GM18505 (cell line): ENCODE results near the gene SRGAP3.

Experiments used
- ATAC-seq: cut with Tn5 transposase; IDR thresholded peaks from one replicate; pipeline ENCODE4 v1.9.1; 2021; ENCODE audit not compliant: unreplicated experiment
- POLR2A ChIP-seq: IDR thresholded peaks from 4 replicates; pipeline ENCODE4 v1.6.1; 2011; ENCODE audit warnings: borderline replicate concordance; ENCODE audit not compliant: insufficient read depth, insufficient read length; ENCODE audit errors: extremely low read depth

Gene SRGAP3

GRCh38 chr3:9142362-9142761, 107.1 kb downstream of the SRGAP3 start:
- no peak for TF ChIP-seq POLR2A
- no peak for ATAC-seq

- no peak for TF ChIP-seq POLR2A
- no peak for ATAC-seq
Observed at GRCh38 chr3:9141928-9142289, 107.5 kb downstream of the SRGAP3 start.

- TF ChIP-seq POLR2A = no peak
- ATAC-seq = no peak
Observed at GRCh38 chr3:9139366-9139765, 110.1 kb downstream of the SRGAP3 start.

GRCh38 chr3:9137676-9138075, 111.8 kb downstream of the SRGAP3 start:
- no peak for ATAC-seq
- no peak for TF ChIP-seq POLR2A

GRCh38 chr3:9136746-9137465, 112.5 kb downstream of the SRGAP3 start:
- ATAC-seq = no peak
- TF ChIP-seq POLR2A = no peak

GRCh38 chr3:9135930-9136525, 113.4 kb downstream of the SRGAP3 start:
- no peak for TF ChIP-seq POLR2A
- ATAC-seq = no peak

- ATAC-seq = no peak
- no peak for TF ChIP-seq POLR2A
Observed at GRCh38 chr3:9135526-9135925, 113.9 kb downstream of the SRGAP3 start.

- no peak for ATAC-seq
- TF ChIP-seq POLR2A = no peak
Observed at GRCh38 chr3:9133656-9134055, 115.8 kb downstream of the SRGAP3 start.

- ATAC-seq = no peak
- TF ChIP-seq POLR2A = no peak
Observed at GRCh38 chr3:9130345-9131305, 118.8 kb downstream of the SRGAP3 start.

GRCh38 chr3:9129365-9129764, 120.1 kb downstream of the SRGAP3 start:
- TF ChIP-seq POLR2A = no peak
- ATAC-seq = no peak

GRCh38 chr3:9125278-9125951, 124.0 kb downstream of the SRGAP3 start:
- ATAC-seq = no peak
- TF ChIP-seq POLR2A = no peak

GRCh38 chr3:9124730-9125129, 124.7 kb downstream of the SRGAP3 start:
- ATAC-seq = no peak
- TF ChIP-seq POLR2A = no peak

- TF ChIP-seq POLR2A = no peak
- ATAC-seq = no peak
Observed at GRCh38 chr3:9123840-9124239, 125.6 kb downstream of the SRGAP3 start.
